ENCODE measurements around the gene MICAL2.

GRCh38 chr11:12215181-12215593 is 104.8 kb downstream of the MICAL2 start:
- TF ChIP-seq SMARCA5 (IDR thresholded peaks at IDR 0.05) (no peak), RFX5 (IDR thresholded peaks at IDR 0.05; ENCODE audit: low read depth, low read length) (no peak), EP300 (IDR thresholded peaks at IDR 0.05; ENCODE audit: borderline replicate concordance in 1 of 2, control insufficient read depth in 1 of 2, low read depth in 2 of 2, low read length in 2 of 2) (no peak), MTA3 (IDR thresholded peaks at IDR 0.05; ENCODE audit: borderline replicate concordance, low read length) (no peak), JUNB (IDR thresholded peaks at IDR 0.05) (no peak), E2F4 (IDR thresholded peaks at IDR 0.05; ENCODE audit: low read depth, low read length) (no peak), SRF (IDR thresholded peaks at IDR 0.05; ENCODE audit: low read depth in 2 of 2, low read length in 2 of 2) (no peak), ATF3 (IDR thresholded peaks at IDR 0.05; ENCODE audit: borderline replicate concordance, extremely low read depth, low read depth, low read length) (no peak)
- TF ChIP-seq, protein P1, sequence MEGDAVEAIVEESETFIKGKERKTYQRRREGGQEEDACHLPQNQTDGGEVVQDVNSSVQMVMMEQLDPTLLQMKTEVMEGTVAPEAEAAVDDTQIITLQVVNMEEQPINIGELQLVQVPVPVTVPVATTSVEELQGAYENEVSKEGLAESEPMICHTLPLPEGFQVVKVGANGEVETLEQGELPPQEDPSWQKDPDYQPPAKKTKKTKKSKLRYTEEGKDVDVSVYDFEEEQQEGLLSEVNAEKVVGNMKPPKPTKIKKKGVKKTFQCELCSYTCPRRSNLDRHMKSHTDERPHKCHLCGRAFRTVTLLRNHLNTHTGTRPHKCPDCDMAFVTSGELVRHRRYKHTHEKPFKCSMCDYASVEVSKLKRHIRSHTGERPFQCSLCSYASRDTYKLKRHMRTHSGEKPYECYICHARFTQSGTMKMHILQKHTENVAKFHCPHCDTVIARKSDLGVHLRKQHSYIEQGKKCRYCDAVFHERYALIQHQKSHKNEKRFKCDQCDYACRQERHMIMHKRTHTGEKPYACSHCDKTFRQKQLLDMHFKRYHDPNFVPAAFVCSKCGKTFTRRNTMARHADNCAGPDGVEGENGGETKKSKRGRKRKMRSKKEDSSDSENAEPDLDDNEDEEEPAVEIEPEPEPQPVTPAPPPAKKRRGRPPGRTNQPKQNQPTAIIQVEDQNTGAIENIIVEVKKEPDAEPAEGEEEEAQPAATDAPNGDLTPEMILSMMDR (IDR thresholded peaks at IDR 0.05 in 2 of 3, conservative IDR thresholded peaks at IDR 0.05 in 1 of 3; ENCODE audit: control insufficient read depth in 2 of 3, extremely low read depth in 1 of 3, insufficient read depth in 1 of 3, low read depth in 3 of 3, low read length in 3 of 3): no peak
- TF ChIP-seq, protein P2, sequence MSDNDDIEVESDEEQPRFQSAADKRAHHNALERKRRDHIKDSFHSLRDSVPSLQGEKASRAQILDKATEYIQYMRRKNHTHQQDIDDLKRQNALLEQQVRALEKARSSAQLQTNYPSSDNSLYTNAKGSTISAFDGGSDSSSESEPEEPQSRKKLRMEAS (IDR thresholded peaks at IDR 0.05; ENCODE audit: low read depth, low read length): no peak
